Effector memory CD8-positive, alpha-beta T cell (primary cell): ENCODE measurements around the gene MAGED1.
A peak's percentile ranks its signal among the peaks of the same experiment; 100 is the strongest.
"Not testable (repeated sequence)": the region's sequence is repeated elsewhere in the genome, so short reads cannot be mapped to it uniquely, and the experiment has no call there.

Experiments used
- ATAC-seq: fragments of 150-1000 bp; cut with Tn5 transposase; replicated peaks from 2 replicates; pipeline ENCODE4 v1.10.0; 2021; ENCODE audit warnings: mild to moderate bottlenecking, moderate library complexity
- DNase-seq, 3 experiments: peaks; one replicate each; pipeline ENCODE4 v3.0.0; 2021
- H3K27ac Mint-ChIP-seq, 2 donors: one replicate each; pipeline ENCODE4 v1.8.0; 2022; ENCODE audit warnings: mild to moderate bottlenecking in 2 of 2, mixed read lengths in 2 of 2, moderate library complexity in 2 of 2
- H3K27me3 Mint-ChIP-seq, 2 donors: one replicate each; pipeline ENCODE4 v1.8.0; 2022; ENCODE audit warnings: mixed read lengths in 2 of 2
- H3K36me3 Mint-ChIP-seq: one replicate; pipeline ENCODE4 v1.8.0; 2022; ENCODE audit warnings: mild to moderate bottlenecking, moderate library complexity, mixed read lengths; ENCODE audit not compliant: insufficient read depth
- H3K4me1 Mint-ChIP-seq, 2 donors: one replicate each; pipeline ENCODE4 v1.8.0; 2022; ENCODE audit warnings: low read depth in 2 of 2, mixed read lengths in 2 of 2
- H3K4me3 Mint-ChIP-seq, 2 donors: one replicate each; pipeline ENCODE4 v1.8.0; 2022; ENCODE audit warnings: mild to moderate bottlenecking in 2 of 2, mixed read lengths in 2 of 2, moderate library complexity in 2 of 2
- H3K9me3 Mint-ChIP-seq, 2 donors: one replicate each; pipeline ENCODE4 v1.8.0; 2022; ENCODE audit warnings: mixed read lengths in 2 of 2

The MAGED1 gene

DNA sequence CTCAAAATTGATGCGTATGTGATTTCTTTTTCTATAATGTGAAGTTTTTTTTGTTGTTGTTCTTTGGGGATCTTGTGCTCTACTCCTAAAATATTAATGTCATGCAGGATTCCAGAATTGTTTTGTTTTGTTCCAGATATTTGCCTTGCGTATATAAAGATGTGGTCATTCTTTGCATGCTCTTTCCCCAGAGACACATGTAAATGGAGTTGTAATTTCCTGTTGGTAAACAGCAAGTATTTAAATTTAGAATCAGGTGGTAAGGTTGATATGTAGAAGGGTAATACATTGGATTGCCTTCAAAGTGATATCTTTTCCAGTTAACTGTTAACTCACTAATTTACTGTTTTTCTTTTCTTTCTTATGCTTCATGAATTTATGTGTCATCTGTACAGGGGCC lies 23.1 kb upstream of the MAGED1 start:
- DNase-seq (no peak), ATAC-seq (no peak)
- H3K27me3 Mint-ChIP-seq = no peaks in the 10 kb centered on the region
- no peaks in the 10 kb centered on the region for H3K9me3 Mint-ChIP-seq
- H3K4me1 Mint-ChIP-seq = peaks cover 8 to 14% of the 10 kb centered on the region in 2 donors
- no peak overlapping the region for H3K27ac Mint-ChIP-seq
- no peaks in the 10 kb centered on the region for H3K36me3 Mint-ChIP-seq
- H3K4me3 Mint-ChIP-seq = no peak overlapping the region

DNA sequence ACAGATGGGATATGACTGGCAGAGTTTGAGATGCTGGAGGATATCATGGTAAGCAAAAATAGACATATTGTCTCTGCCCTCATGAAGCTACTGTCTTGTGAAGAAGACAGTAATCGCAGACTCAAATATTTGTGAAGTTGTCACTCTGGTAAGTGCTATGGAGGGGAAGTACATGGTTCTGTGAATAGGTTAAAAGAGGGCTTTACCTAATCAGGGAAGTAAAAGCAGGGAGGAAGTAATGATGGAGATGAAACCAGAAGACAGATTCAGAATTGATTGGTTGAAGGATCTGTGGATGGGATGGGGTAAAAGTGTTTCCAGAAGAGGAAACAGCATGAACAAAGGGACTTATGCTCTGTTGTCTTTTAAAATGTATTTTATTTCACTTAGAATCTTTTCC lies 19.3 kb upstream of the MAGED1 start:
- no peak for DNase-seq
- H3K27me3 Mint-ChIP-seq = no peaks in the 10 kb centered on the region
- H3K4me3 Mint-ChIP-seq = no peak overlapping the region
- H3K27ac Mint-ChIP-seq = no peak overlapping the region
- H3K36me3 Mint-ChIP-seq = no peaks in the 10 kb centered on the region
- no peaks in the 10 kb centered on the region for H3K9me3 Mint-ChIP-seq
- H3K4me1 Mint-ChIP-seq = peaks cover 3% of the 10 kb centered on the region in 2 donors
- ATAC-seq = no peak

DNA sequence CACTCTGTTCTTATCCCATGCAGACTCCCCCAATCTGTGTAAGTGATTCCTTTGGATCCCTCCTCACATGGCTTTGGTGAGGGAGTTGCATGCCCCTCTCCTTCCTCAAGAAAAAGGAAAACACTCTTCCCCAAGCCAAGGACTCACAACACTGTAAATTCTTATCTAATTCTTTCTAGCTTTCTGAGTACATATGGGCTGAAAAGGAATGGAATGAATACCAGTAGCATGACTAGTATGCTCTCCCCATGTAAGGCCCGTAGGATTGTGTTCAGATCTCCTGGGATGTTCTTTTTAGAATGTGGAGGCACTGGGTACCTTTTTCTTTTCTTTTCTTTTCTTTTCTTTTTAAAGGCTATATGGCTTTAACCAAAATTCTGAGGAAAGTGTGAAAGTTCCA lies 17.0 kb upstream of the MAGED1 start:
- no peak for DNase-seq
- Mint-ChIP-seq H3K4me3 (no peak overlapping the region), H3K27ac (no peak overlapping the region), H3K9me3 (no peaks in the 10 kb centered on the region), H3K4me1 (peaks cover 3% of the 10 kb centered on the region in 2 donors), H3K27me3 (no peaks in the 10 kb centered on the region), H3K36me3 (no peaks in the 10 kb centered on the region)
- no peak for ATAC-seq

DNA sequence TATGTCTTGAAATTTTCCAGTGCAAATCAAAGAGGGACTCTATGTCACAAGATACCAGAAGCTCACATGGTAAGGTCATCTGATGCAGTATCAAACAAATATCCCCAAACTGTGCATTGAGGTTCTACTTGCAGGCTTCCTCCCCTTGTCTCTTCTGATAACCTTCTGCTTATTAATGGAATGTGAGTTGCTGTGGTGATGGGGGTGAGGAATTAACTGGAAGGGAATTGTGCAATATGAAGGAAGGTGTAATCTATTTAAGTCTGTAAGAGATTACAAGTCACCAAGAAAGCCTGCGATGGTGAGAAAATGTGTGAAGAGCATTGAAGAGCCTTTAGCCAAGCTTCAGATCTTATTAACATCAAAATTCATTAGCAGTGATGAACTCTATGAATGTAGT lies 15.4 kb upstream of the MAGED1 start:
- DNase-seq (no peak), ATAC-seq (no peak)
- Mint-ChIP-seq H3K27me3 (no peaks in the 10 kb centered on the region), H3K36me3 (no peaks in the 10 kb centered on the region), H3K4me3 (no peak overlapping the region), H3K9me3 (no peaks in the 10 kb centered on the region), H3K27ac (no peak overlapping the region), H3K4me1 (peaks cover 0 to 3% of the 10 kb centered on the region in 2 donors)

DNA sequence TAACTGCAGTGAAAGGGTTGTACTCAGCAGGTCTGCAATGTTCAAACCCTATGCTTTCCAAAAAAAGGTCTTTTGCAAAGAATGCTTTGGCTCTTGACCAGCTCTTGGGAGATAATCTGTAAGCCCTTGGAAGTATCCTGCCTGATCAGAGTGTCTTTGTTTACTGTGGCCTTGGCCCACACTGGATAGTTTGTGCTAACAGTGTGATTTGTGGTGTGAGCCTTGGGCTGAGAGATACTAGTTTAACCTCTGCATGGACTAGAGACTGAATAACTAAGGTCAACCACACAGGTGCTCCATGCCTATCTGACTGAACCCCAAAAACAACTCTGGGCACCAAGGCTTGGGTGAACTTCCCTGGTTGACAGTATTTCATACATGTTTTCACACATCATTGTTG lies 3.6 kb upstream of the MAGED1 start:
- ATAC-seq = no peak
- Mint-ChIP-seq H3K4me3 (no peak overlapping the region), H3K36me3 (peaks cover 7% of the 10 kb centered on the region), H3K27me3 (no peaks in the 10 kb centered on the region), H3K27ac (no peak overlapping the region), H3K9me3 (no peaks in the 10 kb centered on the region), H3K4me1 (peaks cover 10 to 12% of the 10 kb centered on the region in 2 donors)
- DNase-seq = no peak

DNA sequence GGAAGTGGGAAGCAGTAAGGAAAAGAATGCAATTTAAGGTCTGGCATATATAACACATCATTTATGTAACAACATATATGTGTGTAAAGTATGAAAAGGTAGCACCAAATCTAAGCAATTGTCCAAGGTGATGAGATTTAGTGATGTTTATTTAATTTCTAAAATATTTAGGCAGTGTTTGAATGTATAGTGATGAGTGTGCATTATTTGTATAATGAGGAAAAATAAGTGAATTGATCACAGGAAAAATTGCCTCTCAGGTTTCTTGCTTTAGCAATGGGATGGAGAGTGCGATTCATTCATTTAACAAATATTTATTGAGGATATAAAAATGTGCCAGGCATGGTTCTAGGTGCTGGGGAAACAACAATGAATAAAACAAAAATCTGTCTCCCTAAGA lies 2.2 kb upstream of the MAGED1 start:
- H3K4me3 Mint-ChIP-seq = no peak overlapping the region
- no peaks in the 10 kb centered on the region for H3K9me3 Mint-ChIP-seq
- peaks cover 4% of the 10 kb centered on the region for H3K36me3 Mint-ChIP-seq
- ATAC-seq (no peak), DNase-seq (no peak)
- no peaks in the 10 kb centered on the region for H3K27me3 Mint-ChIP-seq
- H3K4me1 Mint-ChIP-seq = peaks cover 12% of the 10 kb centered on the region in 2 donors
- peak overlapping the region; percentile 3 to 64 for H3K27ac Mint-ChIP-seq

DNA sequence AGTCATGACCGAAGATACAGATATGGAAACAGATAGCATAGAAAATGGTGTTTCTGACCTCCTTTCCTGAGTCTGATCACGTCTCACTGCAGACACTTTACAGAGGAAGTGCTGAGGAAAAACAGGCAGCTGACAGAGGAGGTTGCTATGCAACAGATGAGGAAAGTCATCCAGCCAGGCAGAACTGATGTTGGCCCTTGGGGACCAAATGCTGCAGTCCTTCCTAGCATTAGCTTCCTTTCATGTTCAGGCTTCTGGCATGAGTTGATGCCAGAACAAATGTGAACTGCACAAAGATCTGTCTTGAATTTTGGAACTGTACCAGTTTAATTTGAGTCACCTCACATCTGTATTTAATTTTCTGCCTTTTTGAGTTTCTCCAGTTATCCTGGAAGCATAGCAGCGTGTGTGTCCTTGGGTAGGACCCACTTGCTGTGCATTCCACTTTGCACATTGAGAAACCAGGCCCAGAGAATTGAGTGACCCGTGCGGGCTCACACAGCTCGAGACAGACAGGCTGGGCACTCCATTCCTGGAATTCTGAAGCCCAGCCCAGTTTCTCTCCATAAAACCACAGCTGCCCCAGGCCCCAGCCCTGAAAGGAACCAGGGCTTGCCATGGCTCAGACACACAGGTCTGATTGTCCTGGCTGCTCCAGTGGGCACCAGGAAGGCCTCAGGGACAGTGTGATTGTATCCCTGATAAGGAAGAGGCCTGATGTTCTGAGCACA lies 1.4 kb upstream of the MAGED1 start:
- Mint-ChIP-seq H3K27ac (peak overlapping the region; percentile 3 to 64), H3K9me3 (no peaks in the 10 kb centered on the region), H3K27me3 (no peaks in the 10 kb centered on the region), H3K4me3 (no peak overlapping the region), H3K4me1 (peaks cover 12% of the 10 kb centered on the region in 2 donors), H3K36me3 (peaks cover 7% of the 10 kb centered on the region)
- DNase-seq (no peak), ATAC-seq (no peak)

DNA sequence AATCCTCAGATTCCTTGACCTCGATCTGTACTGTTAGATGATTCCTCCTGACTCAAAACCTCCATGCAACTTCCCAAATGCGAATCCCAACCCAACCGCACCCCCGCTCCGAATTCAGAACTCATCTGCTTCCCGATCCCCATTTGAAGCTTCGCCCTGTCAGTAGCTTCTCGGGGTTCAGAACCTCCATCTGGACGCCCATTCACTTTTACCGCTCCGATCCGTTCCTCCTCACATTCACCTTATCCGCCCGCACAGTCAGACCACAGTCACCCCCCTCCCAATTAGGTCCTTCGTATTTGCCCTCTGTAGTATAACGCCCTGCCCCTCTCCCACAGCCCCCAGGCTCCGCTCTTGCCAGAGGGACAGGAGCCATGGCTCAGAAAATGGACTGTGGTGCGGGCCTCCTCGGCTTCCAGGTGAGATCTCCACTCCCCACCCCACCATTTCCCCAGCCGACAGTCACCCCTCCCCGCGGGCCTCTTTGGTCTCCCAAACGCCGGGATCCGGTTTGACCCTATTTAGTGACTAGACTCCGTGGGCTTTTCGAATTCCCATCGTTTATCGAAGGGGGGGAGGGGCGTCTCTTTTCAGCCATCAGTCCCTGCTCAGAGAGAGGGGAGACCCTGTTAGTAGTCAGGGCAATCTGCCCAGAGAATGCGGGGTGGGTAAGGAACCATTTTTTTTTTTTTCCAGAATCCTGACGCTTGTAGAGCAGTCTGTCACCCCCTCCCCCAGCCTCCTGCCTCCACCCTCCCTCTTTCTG lies 691 bp downstream of the MAGED1 start:
- ATAC-seq = no peak
- Mint-ChIP-seq H3K4me3 (peak overlapping the region; percentile 88 to 90), H3K27me3 (no peaks in the 10 kb centered on the region), H3K36me3 (peaks cover 8% of the 10 kb centered on the region), H3K27ac (peak overlapping the region; percentile 75 to 92), H3K9me3 (no peaks in the 10 kb centered on the region), H3K4me1 (peaks cover 12 to 14% of the 10 kb centered on the region in 2 donors)
- DNase-seq = peak in 1 of 3 experiments; percentile 3

DNA sequence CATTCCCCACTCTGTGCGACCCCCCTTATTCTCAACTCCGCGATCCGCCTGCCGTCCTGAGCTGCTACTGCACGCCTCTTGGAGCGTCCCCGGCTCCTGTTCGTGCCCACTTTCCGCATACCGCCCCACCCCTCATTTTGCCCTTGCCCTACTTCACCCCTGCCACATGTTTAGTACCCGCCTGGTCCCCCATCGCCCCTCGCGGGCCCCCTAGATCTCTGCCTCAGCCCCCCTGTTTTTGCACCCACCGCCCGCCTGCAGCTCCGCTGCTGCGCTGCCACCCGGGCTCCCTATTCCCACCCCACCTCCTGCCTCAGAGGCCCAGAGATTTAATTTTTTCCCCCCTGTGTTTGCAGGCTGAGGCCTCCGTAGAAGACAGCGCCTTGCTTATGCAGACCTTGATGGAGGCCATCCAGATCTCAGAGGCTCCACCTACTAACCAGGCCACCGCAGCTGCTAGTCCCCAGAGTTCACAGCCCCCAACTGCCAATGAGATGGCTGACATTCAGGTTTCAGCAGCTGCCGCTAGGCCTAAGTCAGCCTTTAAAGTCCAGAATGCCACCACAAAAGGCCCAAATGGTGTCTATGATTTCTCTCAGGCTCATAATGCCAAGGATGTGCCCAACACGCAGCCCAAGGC lies 1.4 kb downstream of the MAGED1 start:
- H3K4me3 Mint-ChIP-seq = peak overlapping the region; percentile 88 to 90
- DNase-seq (peak in 1 of 3 experiments; percentile 3), ATAC-seq (peak; percentile 45)
- H3K36me3 Mint-ChIP-seq = peaks cover 8% of the 10 kb centered on the region
- H3K4me1 Mint-ChIP-seq = peaks cover 12 to 14% of the 10 kb centered on the region in 2 donors
- H3K9me3 Mint-ChIP-seq = no peaks in the 10 kb centered on the region
- peak overlapping the region; percentile 75 to 92 for H3K27ac Mint-ChIP-seq
- H3K27me3 Mint-ChIP-seq = no peaks in the 10 kb centered on the region

DNA sequence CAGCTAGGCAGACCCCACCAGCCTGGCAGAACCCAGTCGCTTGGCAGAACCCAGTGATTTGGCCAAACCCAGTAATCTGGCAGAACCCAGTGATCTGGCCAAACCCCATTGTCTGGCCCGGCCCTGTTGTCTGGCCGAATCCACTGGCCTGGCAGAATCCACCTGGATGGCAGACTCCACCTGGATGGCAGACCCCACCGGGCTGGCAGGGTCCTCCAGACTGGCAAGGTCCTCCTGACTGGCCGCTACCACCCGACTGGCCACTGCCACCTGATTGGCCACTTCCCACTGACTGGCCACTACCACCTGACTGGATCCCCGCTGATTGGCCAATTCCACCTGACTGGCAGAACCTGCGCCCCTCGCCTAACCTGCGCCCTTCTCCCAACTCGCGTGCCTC lies 3.2 kb downstream of the MAGED1 start:
- no peak overlapping the region for H3K27ac Mint-ChIP-seq
- H3K4me1 Mint-ChIP-seq = peaks cover 12 to 14% of the 10 kb centered on the region in 2 donors
- H3K27me3 Mint-ChIP-seq = no peaks in the 10 kb centered on the region
- H3K36me3 Mint-ChIP-seq = peaks cover 25% of the 10 kb centered on the region
- DNase-seq (no peak), ATAC-seq (no peak)
- H3K9me3 Mint-ChIP-seq = no peaks in the 10 kb centered on the region
- H3K4me3 Mint-ChIP-seq = no peak overlapping the region

DNA sequence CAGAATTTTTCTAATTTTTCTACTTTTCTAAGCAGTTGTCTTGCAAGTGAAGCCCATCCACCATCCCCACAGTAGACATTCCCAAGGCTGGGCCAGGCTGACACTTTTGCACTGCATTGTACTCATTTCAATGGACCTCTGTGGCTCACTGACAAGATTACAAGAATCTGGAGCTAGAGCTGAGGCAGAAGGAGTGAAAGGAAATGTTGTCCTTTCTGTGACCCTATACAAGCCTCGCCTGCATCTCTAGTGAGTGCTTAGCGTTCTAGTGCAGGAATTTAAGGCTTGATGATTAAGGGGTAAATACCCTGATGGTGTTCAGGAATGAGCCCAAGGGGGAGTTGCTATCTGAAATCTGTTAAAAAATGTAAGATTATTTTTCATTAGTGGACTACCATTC lies 6.3 kb downstream of the MAGED1 start:
- H3K36me3 Mint-ChIP-seq = peaks cover 30% of the 10 kb centered on the region
- no peaks in the 10 kb centered on the region for H3K27me3 Mint-ChIP-seq
- no peaks in the 10 kb centered on the region for H3K9me3 Mint-ChIP-seq
- ATAC-seq (no peak), DNase-seq (no peak)
- H3K4me1 Mint-ChIP-seq = peaks cover 0 to 5% of the 10 kb centered on the region in 2 donors
- H3K27ac Mint-ChIP-seq = no peak overlapping the region
- no peak overlapping the region for H3K4me3 Mint-ChIP-seq

DNA sequence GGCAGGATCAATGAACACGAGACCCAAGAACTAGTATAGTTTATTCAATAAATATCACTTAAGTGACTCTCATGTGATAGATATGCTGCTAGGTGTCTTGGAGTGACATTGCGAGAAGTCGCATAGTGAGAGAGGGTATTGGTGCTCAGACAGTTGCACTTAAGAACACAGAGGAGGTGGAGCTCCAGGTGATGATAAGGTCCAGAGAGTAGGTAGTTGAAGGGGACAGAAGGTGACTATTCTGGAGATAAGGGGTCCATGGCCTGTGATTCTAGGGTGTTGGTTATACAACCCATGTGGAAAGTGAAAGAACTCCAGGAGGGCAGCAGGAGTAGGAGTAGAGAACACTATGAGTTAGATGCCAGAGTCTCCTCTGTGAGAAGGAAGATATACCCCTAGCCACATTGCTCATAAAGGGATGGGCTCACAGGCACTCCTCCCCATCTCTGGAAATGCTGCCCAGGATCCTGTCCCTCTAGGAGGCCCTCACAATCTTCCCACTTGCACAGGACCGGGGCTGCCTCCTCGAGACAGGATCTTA lies 9.2 kb downstream of the MAGED1 start:
- Mint-ChIP-seq H3K4me1 (no peaks in the 10 kb centered on the region), H3K4me3 (no peak overlapping the region), H3K9me3 (no peaks in the 10 kb centered on the region), H3K27me3 (no peaks in the 10 kb centered on the region), H3K36me3 (peaks cover 25% of the 10 kb centered on the region), H3K27ac (peak overlapping the region; percentile 19 to 59)
- no peak for ATAC-seq
- no peak for DNase-seq

DNA sequence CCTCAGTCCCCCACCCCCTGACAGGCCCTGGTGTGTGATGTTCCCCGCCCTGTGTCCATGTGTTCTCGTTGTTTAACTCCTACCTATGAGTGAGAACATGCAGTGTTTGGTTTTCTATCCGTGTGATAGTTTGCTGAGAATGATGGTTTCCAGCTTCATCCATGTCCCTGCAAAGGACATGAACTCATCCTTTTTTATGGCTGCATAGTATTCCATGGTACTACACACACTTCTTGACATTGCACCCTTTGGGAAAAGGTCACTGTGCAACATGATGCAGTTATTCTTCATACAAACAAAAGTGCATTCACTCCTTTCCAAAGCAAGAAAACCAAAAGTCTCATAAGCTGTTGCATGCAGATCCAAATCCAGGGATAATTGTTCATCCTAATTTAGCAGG lies 11.7 kb downstream of the MAGED1 start:
- DNase-seq, ATAC-seq, H3K27ac Mint-ChIP-seq, H3K4me1 Mint-ChIP-seq, H3K9me3 Mint-ChIP-seq, H3K27me3 Mint-ChIP-seq, H3K4me3 Mint-ChIP-seq: not testable (repeated sequence)
- peaks cover 23% of the 10 kb centered on the region for H3K36me3 Mint-ChIP-seq
